ENCODE data around the gene SPEM1.

Gene SPEM1

DNA sequence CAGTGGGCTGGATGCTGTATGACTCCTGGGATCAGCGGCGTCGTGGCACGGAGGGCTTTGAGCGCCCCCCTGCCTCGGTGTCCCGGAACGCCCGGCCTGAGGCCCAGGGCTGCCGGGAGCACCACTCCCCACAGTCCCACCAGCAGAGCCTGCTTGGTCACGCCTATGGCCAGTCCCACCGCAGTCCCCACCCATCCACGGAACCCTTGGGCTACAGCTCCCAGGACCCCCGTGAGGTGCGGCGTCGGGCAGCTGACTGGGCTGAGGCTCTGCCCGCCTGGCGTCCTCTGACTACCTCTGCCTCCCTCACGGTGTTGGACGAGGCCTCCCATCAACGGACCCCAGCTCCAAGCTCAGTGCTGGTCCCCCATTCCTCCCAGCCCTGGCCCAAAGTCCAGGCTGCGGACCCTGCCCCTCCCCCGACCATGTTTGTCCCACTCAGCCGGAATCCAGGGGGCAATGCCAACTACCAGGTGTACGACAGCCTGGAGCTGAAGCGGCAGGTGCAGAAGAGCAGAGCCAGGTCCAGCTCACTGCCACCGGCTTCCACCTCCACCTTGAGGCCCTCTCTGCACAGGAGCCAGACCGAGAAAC lies 6.9 kb downstream of the SPEM1 start:
- no peak overlapping the region for H3K4me3 ChIP-seq (ENCODE audit: control insufficient read depth, low read depth, low read length)
- DNase-seq (ENCODE audit: low read depth) = no peak
- no peak for TF ChIP-seq CTCF (IDR thresholded peaks at IDR 0.05; ENCODE audit: control insufficient read depth, insufficient read depth, low read depth, low read length, missing control alignments)

DNA sequence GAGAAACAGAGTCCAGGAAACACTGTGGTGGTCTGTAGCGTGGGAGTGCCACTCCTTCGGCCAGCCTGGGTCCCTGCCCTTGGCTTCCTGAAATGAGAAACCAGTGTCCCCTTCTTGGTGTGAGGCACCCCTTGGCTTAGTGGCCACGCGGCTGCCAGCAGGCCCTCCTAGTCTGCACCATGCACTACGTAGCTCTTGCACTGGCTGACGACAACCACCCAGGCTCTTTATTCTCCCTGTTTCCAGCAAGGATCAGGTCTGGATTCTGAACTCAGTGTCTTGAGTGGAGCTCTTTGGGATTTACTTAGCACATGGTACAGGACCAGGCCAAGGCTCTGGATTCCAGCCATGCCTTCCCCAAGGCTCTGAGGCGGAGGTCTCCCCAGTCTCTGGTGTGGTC lies 7.4 kb downstream of the SPEM1 start:
- TF ChIP-seq CTCF (IDR thresholded peaks at IDR 0.05; ENCODE audit: control insufficient read depth, insufficient read depth, low read depth, low read length, missing control alignments) = no peak
- H3K4me3 ChIP-seq (ENCODE audit: control insufficient read depth, low read depth, low read length) = no peak overlapping the region
- DNase-seq (ENCODE audit: low read depth) = no peak

GRCh38 chr17:7428557-7428956 lies 8.4 kb downstream of the SPEM1 start, which contains the start of gene SPEM3:
Gene SPEM3, plus strand, starts transcription at chr17:7428857. Its CDS starts 46 bp downstream, at chr17:7428903.
- TF ChIP-seq CTCF (IDR thresholded peaks at IDR 0.05; ENCODE audit: control insufficient read depth, insufficient read depth, low read depth, low read length, missing control alignments) = no peak
- no peak within 1 kb of the TSS for H3K4me3 ChIP-seq (ENCODE audit: control insufficient read depth, low read depth, low read length)
- no peak for DNase-seq (ENCODE audit: low read depth)

DNA sequence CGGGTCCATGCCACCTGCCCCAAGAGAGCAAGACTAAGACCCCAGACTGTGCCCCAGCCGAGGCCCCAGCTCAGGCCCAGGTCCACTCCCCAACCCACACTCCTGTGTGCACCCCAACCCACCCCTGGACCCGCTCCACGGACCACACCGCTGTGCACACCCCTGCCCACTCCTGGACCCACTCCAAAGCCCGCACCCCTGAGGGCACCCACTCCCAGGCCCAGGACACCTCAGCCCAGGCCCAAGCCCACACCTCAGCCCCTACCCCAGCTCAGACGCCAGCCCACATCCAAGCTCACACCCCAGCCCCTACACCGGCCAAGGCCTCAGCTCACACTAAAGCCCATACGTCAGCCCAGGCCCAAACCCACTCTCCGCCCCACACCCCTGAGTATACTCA lies 9.6 kb downstream of the SPEM1 start:
- no peak overlapping the region for H3K4me3 ChIP-seq (ENCODE audit: control insufficient read depth, low read depth, low read length)
- no peak for TF ChIP-seq CTCF (IDR thresholded peaks at IDR 0.05; ENCODE audit: control insufficient read depth, insufficient read depth, low read depth, low read length, missing control alignments)
- DNase-seq (ENCODE audit: low read depth) = no peak

DNA sequence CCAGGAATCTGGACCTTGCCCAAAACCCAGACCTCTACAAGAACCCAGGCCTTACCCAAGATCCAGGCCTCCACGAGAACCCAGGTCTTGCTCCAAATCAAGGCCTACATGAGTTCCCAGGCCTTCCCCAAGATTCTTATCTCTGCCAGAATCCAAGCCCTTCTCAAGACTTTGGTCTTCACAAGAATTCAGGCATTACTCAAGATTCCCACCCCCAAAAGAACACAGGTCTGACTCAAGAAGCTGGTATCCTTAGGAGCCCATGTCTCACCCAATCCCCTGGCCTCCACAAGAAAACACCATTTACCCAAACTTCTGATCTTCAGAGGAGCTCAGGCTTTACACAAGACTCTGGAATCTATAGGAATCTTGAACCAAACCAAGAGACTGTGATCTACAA lies 11.1 kb downstream of the SPEM1 start:
- no peak for TF ChIP-seq CTCF (IDR thresholded peaks at IDR 0.05; ENCODE audit: control insufficient read depth, insufficient read depth, low read depth, low read length, missing control alignments)
- H3K4me3 ChIP-seq (ENCODE audit: control insufficient read depth, low read depth, low read length) = no peak overlapping the region
- DNase-seq (ENCODE audit: low read depth) = no peak

DNA sequence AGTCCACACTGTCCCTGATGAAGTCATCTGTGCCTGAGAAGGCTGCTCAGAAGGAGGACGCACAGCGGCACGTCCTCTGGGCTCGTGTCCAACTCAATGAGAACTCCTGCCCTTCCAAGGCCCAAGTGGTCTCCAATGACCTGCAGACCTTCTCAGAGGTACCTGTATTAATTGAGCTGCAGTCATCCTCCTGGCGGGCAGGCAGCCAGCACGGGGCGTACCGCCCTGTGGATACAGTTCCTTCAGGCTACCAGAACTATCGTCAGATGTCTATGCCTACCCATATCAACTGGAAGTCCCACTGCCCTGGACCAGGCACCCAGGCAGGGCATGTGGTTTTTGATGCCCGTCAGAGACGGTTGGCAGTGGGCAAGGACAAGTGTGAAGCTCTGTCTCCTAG lies 12.2 kb downstream of the SPEM1 start:
- no peak overlapping the region for H3K4me3 ChIP-seq (ENCODE audit: control insufficient read depth, low read depth, low read length)
- no peak for TF ChIP-seq CTCF (IDR thresholded peaks at IDR 0.05; ENCODE audit: control insufficient read depth, insufficient read depth, low read depth, low read length, missing control alignments)
- DNase-seq (ENCODE audit: low read depth) = no peak

Data from AG09309 (cell line).